GM12864 (cell line): ENCODE measurements around the gene SP3.
A peak's percentile ranks its signal among the peaks of the same experiment; 100 is the strongest.

Experiments
- DNase-seq: peaks from one replicate; pipeline ENCODE4 v3.0.0-alpha.2; 2011; ENCODE audit warnings: low read depth
- H3K4me3 ChIP-seq: 2 replicates; pipeline ENCODE4 v1.5.1; 2011; ENCODE audit warnings: mild to moderate bottlenecking, low read depth, low read length, control low read depth
- TF ChIP-seq, protein P1 (sequence below): IDR thresholded peaks from 2 replicates; pipeline ENCODE4 v1.5.1; 2011; ENCODE audit warnings: low read depth, mild to moderate bottlenecking, moderate library complexity, low read length, control low read depth, inconsistent platforms; ENCODE audit errors: missing control alignments

SP3 gene

DNA sequence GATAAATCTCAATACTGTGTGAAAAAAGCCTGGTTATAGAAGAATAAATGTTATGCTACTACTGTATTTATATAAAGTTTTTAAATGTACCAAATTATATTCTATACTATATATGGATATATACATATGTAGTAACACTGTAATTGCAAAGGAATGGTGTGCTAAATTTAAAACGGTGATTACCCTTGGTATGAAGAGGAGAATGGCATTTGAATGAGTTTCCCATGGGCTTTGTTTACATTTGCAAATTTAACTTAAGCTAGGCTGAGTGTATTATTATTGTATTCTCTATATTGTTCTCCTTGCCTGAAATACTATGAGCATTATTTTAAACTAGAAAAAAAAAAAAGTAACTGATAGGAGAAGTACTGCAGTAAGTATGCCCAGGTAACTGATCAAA, 4.7 kb upstream of the SP3 start:
- TF ChIP-seq, protein P1, sequence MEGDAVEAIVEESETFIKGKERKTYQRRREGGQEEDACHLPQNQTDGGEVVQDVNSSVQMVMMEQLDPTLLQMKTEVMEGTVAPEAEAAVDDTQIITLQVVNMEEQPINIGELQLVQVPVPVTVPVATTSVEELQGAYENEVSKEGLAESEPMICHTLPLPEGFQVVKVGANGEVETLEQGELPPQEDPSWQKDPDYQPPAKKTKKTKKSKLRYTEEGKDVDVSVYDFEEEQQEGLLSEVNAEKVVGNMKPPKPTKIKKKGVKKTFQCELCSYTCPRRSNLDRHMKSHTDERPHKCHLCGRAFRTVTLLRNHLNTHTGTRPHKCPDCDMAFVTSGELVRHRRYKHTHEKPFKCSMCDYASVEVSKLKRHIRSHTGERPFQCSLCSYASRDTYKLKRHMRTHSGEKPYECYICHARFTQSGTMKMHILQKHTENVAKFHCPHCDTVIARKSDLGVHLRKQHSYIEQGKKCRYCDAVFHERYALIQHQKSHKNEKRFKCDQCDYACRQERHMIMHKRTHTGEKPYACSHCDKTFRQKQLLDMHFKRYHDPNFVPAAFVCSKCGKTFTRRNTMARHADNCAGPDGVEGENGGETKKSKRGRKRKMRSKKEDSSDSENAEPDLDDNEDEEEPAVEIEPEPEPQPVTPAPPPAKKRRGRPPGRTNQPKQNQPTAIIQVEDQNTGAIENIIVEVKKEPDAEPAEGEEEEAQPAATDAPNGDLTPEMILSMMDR: no peak
- no peak for DNase-seq
- no peak overlapping the region for H3K4me3 ChIP-seq

DNA sequence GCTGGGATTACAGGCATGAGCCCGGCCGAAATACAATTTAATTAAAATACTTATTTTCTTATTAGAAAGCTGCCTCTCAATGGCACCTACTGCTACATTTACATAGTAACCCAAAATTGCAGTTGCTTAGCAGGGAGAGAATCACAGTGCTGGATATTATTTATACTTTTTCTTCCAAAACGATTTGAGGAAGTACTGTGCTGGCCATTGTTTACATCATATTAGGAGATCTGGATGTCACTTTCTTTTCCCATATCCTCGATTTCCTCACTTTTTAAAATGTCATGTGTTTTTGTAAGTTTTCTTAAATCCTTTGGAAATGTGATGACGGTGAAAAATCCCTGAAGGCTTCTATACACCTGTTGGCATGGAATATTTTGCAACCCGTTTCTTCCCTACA, 3.4 kb upstream of the SP3 start:
- TF ChIP-seq, protein P1: no peak
- no peak overlapping the region for H3K4me3 ChIP-seq

DNA sequence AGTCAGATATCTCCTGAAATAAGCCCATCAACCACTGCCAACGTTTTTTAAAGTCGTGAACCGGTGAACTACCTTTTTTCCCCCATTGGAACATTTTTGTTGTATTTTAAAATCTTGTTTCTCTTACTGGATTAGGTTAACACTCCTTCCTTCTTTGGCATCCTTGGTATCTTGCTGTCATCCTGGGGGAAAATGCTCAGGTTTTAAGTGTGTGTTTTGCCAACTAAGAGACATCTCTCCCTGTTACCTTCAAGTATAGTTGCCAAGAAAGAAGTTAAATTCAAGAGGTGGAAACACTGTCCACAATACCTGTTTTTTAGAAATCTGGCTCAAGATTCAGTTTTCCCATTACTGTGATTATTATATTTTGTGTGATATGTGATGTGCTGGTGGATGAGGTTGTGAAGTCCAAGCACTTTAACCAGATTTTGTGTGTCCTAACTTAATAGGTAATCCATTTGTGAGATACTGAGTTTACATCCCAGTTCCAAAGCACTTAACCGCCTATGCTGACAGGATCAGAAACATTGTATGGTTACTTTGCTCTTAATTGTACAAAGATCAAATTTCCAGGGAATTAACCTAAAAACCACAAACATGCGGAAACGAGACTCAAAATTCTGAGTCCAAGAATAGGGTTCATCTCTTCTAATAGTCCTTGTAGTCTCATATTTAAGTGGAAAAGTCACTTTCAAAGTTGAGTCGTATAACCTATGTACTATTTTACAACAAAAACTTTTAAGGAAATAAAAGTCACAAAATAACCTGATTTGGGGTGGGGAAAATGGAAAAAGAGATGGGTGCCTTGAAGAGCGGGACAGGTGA, 1.3 kb upstream of the SP3 start:
- DNase-seq: no peak
- peak overlapping the region; percentile 75 for H3K4me3 ChIP-seq
- TF ChIP-seq, protein P1: no peak

More for the DNA sequence above, 3.4 kb upstream of the SP3 start:
- no peak for DNase-seq

DNA sequence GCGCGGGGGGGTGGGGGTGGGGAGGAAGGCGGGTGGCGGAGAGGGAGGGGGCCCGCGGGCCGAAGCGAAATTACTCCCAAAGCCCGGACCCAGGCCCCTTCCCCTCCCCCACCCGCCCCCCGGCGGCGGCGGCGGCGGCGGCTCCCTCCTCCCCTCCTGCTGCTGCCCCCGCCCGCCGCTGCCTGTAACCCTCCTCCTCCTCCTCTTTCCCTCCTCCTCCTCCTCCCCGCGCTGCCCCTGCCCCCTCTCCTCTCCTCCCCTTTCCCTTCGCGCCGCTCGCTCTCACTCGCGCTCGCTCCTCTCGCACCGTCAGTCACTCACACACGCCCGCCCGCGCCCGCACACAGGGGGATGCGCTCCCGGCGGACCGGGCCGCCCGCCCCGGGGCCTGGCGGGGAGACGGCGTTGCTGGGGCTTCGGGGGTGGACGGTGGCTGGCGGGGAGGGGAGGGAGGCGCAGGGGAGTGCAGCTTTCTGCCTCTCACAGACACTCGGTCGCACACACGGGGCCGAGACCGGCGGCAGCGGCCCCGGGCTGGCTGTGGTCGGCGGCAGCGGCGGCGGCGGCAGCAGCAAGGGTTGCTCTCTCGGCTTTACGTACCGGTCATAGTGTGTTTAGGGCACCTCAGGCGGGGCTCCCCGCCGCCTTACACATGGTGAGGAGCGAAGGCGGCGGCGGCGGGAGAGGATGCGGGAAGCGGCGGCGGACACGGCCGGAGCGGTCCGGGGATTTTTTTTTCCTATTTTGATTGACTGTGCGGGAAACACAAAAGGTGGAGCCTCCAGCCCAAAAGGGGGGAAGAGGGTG, 405 bp downstream of the SP3 start:
- DNase-seq: no peak
- TF ChIP-seq, protein P1: no peak
- H3K4me3 ChIP-seq: peak overlapping the region; percentile 75

DNA sequence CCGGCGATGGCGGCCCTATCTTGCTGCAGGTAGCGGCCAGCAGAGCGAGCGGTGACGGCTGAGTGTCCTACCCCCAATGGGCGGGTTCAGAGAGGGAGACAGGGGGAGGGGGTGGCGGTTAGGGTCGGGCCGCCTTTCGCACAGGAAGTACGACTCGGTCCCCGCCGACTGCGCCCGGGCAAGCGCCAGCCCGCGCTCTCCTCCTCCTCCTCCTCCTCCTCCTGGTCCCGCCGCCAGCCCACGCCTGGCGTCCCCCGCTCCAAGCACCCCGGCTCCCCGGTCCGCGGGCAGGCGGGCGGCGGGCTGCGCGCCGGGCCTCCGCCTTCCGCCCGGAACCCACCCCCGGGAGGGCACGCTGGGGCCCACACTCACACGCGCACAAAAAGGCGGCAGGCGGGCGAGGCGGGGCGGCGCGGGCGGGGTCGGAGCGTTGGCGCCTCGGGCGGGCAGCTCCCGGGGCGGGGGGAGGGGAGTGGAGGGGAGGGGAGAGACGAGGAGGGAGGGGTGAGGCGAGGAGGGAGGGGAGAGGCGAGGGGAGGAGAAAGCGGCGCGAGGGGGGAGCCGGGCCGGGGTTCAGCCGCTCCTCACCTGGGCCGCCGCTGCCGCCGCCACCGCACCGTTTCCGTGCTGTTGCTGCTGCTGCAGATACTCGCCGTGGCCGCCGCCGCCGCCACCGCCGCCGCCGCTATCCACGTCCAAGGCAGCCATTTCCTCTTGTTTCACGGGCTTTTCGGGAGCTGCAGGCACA, 1.2 kb downstream of the SP3 start:
- TF ChIP-seq, protein P1: no peak
- H3K4me3 ChIP-seq: peak overlapping the region; percentile 75
- DNase-seq: peak; percentile 80

DNA sequence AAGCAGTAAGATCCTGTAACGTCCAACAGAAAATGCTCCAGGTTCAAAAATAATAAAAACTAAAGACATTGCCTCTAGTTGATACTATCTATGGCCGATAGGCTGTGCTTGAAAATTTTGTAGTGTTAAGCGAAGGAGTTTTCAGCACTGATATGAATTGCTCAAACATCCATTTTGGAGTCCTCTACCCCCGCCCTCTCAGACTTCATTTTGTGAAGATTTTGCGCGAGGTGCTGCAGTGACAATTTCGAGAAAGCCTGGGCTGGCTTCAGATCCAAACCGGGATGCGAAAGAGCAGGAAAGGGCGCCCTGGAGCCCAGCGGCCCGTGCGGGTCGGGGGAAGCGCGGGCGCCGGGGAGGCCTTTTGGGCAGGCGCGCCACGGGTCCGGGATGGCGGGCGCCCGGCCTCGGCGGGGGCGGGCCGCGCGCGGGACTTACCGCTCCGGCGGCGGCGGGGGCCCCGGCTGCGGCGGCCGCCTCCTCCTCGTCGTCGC, 1.8 kb downstream of the SP3 start:
- TF ChIP-seq, protein P1: peak; percentile 32
- peak; percentile 59 for DNase-seq
- H3K4me3 ChIP-seq: peak overlapping the region; percentile 75
